ENCODE measurements around the gene ELMOD3. TPM values are rescaled to one million over a fixed set of nuclear protein-coding genes. Genes with fewer than 3 reads are reported as not detected.
A peak's percentile ranks its signal among the peaks of the same experiment; 100 is the strongest.

ELMOD3 gene
- total and polyA plus RNA-seq, 9 of the 15 experiments (the other 6 are each of a cell fraction or from before 2014, with no cell fraction given), result 2.7 to 18.7 (median 11.6) TPM

- TF ChIP-seq ETV6 (IDR thresholded peaks at IDR 0.05; ENCODE audit: borderline replicate concordance in 1 of 2, low read depth in 2 of 2, low read length in 1 of 2) (no peak), ETV6 (CRISPR knock-in tag; IDR thresholded peaks at IDR 0.05; ENCODE audit: borderline replicate concordance) (no peak), ZNF282 (CRISPR knock-in tag; IDR thresholded peaks at IDR 0.05) (no peak), PTTG1 (tag; IDR thresholded peaks at IDR 0.05; ENCODE audit: low read depth) (0 out of 2 replicates have a peak, but pooled peaks have one; percentile 32), NELFE (IDR thresholded peaks at IDR 0.05; ENCODE audit: insufficient read depth, insufficient read length) (no peak), SMARCA4 (IDR thresholded peaks at IDR 0.05) (no peak), HOXB6 (CRISPR knock-in tag; IDR thresholded peaks at IDR 0.05; ENCODE audit: borderline replicate concordance) (no peak), ZMIZ1 (IDR thresholded peaks at IDR 0.05; ENCODE audit: low read depth in 2 of 2, low read length in 2 of 2) (peak in 1 of 2 experiments; percentile 53; a peak in 1 of 4 replicates), HDAC6 (IDR thresholded peaks at IDR 0.05; ENCODE audit: low read depth, low read length) (no peak), EZH2 (IDR thresholded peaks at IDR 0.05; ENCODE audit: borderline replicate concordance, low read depth, low read length) (no peak), GABPB1 (CRISPR knock-in tag; IDR thresholded peaks at IDR 0.05) (peak; percentile 60; the same call in 1 of the 2 replicates), E2F8 (IDR thresholded peaks at IDR 0.05; ENCODE audit: low read depth, partially characterized antibody) (no peak), POU5F1 (IDR thresholded peaks at IDR 0.05; ENCODE audit: borderline replicate concordance, low read depth, low read length, partially characterized antibody) (no peak), ELF2 (CRISPR knock-in tag; IDR thresholded peaks at IDR 0.05) (peak; percentile 57), JUN (IDR thresholded peaks at IDR 0.05; ENCODE audit: borderline replicate concordance, low read depth, low read length) (peak; percentile 44; the same call in 1 of the 2 replicates), JUN (CRISPR knock-in tag; IDR thresholded peaks at IDR 0.05; ENCODE audit: borderline replicate concordance) (no peak), HMG20B (CRISPR knock-in tag; IDR thresholded peaks at IDR 0.05) (no peak)
Measured at GRCh38 chr2:85420536-85421259, 66.1 kb downstream of the ELMOD3 start (continued).

Measured in K562 (cell line).